NOMO-1 treated with dmso at 0.1 percent for 144 hours (cell line): ENCODE data around the gene C19orf81.

Experiments
- DNase-seq: peaks from one replicate; lab custom pipeline; 2025; ENCODE audit not compliant: unreplicated experiment; lab: John Stamatoyannopoulos, UW

The C19orf81 gene

DNA sequence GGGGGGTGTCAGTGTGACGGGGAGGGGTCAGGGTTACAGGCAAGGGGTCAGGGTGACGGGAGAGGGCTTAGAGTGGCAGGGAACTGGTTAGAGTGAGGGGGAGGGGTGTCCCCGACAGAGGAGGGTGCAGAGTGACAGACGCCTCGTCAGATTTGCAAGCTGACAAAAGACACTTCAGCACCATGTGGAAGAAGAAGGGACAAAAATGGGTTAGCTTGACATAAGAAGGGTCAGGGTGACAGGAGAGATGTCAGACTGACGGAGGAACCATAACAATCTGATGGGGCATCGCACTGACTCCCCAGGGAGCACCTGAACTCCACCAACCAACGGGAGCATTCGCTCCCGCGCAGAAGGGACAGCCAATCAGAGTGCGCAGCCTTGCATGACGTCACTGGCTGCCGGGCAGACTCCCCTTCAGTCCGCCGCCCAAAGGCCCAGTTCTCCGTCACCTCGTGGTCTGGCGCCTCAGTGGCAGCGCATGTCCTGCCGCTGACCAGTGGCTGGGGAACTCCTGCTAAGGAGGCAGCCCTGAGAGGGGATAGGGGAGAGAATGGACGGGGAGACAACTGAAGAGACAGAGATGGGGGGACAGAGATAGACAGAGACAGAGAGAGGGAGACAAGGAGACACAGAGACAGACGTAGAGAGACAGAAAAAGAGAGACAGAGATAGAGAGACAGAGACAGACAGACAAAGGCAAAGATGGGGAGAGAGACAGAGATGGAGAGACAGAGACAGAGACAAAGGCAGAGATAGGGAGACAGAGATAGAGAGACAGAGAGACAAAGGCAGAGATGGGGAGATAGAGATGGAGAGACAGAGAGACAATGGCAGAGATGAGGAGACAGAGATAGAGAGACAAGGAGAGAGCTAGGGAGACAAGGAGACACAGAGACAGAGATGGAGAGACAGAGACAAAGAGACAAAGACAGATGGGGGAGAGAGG, 30.2 kb downstream of the C19orf81 start:
- DNase-seq = peak; percentile 76

DNA sequence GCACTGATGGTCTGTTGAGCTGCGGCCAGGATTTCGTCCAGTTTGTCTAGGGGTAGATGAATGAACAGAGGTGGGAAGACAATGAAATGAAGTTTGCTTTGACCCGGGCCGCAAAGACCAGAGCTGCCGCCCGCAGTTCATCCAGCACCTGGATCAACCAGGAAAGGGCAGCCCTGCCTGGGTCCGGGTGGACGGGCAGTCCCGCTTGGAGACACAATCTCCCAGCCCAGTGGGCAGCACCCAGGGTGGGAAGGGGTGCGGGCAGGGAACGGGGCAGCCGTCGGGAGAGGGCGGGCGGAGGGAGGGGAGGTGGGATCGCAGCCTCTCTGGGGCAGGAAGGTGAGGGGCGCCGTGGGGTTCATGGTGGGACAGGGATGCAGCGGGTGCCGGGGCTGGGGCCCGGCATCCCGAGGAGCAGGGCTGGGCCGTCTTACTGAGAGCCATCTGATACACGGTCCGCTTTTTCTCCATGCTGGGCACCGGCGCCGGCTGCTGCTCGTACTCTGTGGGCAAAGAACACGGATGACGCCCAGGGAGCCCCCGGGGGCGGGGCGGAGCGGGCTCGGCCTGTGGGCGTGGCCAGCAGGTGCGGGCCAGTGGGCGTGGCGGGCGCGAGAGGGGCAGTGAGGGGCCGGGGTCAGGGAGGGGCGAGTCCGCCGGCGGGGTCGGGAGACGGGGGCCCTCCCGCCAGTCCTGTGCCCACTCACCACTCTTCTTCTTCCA, 37.2 kb downstream of the C19orf81 start:
- DNase-seq = no peak

DNA sequence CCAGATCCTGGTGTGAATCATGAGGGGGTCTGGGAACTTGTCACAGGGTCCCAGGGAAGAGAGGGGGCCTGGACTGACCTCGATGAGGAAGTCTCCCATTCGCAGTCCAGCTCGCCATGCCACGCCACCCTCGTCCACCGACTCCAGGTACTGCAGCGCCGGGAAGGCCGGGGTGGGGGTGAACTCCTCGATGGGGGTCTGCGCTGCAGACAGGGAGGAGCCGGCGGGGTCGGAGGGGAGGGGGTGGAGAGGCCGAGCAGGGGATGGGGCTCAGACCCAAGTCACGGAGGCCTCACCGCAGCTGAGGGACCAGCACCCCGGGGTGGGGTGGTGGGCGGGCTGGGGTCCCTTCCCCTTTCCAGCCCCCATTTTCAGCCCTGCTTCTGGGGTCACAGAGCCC, 39.5 kb downstream of the C19orf81 start:
- no peak for DNase-seq

DNA sequence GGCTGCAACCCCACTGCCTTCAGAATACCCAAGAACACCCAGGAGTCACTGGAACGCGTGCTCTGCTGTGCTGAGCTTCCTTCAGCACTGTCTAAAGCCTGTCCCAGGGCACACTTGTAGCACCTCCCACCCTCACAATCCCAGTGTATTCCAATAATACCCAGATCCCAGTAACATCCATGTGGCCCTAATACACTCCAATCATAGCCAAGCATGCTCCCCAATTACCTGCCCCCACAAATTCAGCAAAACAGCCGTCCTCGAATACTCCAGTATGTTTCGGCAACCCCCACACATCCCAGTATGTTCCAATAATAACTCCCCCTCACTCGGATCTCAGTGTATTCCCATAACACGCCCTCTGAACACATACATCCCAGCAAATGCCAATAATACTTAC, 41.2 kb downstream of the C19orf81 start:
- no peak for DNase-seq

DNA sequence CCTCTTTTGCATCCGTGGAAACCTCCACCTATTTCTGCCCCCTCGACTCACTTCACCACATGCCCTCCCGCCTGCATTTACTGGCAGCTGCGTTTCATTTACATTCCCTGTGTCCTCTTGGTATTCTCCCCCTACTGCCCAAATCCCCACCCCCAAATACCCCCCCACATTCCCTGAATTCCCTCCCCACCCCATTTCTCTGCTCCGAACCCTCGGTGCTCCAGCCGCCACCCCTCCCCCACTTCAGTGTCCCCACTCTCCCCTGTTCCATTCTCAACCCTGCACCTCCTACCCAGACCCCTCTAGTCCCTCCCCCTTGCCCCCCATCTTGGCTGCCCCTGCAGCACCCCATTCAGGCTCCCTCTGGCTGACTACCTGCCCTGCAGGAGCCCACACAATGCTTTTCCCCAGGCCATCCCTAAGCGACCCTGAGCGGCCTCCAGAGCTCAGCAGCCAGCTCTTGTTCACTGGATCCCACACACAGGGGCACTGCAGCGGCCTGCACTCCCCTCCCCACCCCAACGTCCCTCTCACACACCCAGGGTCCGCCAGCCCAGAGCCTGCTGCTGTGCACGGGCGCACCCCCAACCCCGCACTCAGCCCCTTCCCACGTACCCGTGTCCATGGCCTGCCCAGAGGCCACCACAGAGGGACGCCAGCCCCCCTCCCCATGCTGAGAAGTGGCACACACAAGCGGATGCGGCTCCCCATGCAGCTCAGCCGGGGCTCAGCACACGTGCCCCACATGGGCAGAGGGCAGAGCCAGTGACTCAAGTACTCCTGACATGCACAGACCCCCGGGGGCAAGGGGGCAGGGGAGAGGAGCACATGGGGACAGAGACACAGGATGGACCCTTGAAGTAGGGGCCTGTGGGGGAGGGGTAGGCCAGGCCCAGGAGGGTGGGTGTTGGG, 44.1 kb downstream of the C19orf81 start:
- DNase-seq = no peak

DNA sequence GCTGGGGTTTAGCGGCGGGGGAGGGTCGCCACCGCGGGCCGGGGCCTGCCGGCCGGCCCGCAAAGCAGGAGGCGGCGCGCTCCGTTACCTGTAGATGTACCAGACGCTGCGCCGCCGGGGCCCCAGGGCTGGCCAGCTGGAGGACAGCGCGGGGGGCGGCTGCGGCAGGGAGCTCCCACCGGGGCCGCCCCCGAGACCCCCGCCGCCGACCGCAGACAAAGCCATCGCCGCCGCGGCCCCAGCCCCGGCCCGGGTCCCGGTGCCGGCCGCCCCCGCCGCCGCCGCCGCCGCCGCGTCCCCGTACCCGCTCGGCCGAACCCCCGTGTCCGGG, 45.5 kb downstream of the C19orf81 start:
- no peak for DNase-seq

DNA sequence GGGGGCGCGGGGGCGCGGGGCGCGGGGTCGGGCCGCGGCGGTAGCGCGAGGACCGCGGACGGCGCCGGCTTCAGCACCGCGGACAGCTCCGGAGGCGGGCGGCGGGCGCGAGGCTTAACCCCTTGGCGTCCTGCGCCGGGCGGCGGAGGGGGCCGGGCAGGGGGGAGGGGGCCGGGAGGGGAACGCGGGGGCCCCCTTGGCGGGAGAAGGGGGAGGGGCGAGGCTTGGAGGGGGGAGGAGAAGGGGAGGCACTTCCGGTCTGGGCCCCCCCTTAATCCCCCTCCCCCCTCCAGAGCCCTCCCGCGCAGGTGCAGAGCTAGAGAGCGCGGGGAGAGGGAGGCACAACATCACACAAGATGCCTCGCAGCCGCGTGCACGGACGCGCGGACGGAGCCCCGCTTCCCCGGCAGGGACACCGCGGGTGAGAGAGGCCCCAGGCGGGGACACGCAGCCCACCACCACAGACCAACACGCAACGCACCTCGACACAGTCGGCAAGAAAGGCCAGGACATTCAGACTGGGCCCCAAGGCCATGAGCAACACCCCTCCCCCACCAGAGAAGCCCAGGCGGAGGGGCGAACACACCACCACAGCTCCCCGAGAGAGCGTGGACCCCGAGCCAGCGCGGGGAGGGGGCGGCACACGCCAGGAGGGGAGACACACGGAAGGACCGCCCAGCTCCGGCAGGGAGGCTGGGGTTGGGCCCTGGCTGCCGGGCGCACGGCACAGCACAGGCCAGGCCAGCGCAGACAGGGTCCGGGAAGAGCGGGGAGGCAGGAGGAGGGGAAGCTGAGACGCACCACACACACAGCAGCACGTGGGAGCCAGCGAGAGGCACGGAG, 46.2 kb downstream of the C19orf81 start:
- DNase-seq = no peak

DNA sequence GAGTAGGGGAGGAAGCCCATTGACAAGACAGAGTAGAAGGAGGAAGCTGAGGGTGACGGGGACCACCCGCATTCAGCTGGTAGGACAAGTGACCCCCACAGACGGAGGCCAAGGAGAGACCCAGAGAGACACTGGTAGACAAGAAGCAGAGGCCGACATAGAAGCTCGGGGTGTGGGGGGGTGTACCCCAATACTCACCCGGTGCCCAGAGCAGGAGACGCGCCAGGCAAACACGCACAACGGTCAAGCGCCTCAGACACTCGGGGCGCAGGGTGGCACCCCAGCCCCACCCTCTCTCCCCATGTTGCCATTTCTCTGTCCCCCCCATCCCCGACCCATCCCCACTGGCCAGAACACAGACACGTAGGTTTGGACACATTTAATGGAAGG, 46.8 kb downstream of the C19orf81 start:
- DNase-seq = no peak

DNA sequence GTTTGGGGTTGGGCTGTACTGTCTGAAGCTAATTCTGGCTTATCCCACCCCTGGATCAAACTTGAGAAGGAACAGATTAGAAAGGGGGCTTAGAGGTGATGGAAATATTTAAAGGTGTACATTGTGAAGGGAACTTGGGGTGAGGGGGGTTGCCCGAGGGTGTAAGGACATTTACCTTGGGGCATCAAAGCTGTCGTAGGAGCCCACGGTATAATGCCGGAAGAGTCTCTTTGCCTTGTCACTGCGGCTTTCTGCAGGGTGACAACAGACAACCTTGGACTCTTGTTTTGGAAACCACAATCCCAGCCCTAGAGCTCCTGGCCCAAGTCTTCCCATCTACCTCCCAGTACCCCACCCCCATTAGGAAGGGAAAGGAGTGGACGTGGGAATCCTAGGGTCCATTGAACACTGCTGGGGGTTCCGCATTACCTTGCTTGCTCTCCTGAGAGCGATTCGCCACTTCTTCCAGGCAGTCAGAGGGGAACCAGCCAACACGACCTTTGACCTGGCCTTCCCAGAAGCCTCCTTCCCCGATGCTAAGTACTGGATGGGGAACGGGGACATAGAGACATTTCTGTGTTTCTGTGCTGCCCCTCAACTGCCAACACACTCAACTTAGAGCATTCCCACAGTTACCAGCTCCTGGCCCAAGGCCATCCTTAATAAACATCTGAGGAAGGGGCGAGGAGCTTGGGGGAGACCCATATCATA, 48.3 kb downstream of the C19orf81 start:
- DNase-seq = no peak

DNA sequence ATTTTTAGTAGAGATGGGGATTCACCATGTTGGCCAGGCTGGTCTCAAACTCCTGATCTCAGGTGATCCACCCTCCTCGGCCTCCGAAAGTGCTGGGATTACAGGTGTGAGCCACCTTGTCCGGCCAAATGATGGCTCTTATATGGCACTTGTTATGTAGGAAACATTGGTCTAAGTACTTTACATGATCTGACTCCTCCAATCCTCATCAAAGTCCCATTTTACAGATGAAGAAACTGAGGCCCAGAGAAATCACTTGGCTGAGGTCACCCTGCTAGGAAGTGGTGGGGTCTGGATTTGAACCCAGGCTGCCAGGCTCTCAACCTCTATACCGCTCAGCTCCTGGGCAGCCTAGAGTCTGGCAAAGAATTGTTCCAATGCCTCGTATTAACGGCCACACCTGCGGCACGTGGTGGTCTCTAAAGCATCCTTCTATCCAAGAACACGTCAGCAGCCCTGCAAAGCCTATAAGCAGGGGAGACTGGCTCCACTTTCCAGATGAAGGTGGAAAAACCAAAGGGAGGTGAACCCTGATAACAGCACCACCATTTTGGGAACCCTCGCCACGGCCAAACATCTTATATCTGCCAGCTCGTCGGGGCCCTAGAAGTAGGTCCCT, 52.2 kb downstream of the C19orf81 start:
- no peak for DNase-seq

DNA sequence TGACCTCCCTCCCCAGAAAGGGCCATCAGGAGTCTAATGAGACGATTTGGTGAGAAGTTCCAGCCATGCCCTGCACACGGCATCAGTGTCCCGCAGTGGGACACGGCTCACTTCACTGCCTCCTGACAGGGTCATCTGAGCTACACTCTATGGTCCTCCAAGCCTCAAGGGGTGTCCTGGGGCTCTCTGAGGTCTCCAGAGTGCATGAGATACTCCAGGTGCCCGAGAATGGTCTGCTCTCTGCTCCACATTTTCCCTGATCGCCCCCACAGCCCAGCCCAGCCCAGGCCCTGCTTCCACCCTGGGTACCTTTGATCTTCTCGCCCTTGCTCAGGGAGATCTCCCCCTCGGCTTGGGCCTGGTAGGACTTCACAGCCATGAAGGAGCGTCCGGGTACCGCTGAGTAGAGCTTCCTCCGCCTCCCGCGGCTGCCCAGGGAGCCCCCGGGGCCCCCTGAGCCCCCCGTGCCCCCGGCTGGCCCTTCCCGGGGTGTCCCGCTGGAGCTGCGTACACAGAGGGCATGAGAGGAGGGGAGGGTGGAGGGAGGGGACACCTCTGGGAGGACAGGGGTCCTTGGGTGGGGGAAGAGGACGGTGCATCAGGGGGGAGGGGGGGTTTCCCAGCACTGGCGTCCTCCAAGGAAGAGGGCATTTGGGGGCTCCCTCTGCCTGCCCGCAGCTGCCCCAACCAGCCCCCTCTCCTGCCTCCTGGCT, 53.1 kb downstream of the C19orf81 start:
- no peak for DNase-seq

DNA sequence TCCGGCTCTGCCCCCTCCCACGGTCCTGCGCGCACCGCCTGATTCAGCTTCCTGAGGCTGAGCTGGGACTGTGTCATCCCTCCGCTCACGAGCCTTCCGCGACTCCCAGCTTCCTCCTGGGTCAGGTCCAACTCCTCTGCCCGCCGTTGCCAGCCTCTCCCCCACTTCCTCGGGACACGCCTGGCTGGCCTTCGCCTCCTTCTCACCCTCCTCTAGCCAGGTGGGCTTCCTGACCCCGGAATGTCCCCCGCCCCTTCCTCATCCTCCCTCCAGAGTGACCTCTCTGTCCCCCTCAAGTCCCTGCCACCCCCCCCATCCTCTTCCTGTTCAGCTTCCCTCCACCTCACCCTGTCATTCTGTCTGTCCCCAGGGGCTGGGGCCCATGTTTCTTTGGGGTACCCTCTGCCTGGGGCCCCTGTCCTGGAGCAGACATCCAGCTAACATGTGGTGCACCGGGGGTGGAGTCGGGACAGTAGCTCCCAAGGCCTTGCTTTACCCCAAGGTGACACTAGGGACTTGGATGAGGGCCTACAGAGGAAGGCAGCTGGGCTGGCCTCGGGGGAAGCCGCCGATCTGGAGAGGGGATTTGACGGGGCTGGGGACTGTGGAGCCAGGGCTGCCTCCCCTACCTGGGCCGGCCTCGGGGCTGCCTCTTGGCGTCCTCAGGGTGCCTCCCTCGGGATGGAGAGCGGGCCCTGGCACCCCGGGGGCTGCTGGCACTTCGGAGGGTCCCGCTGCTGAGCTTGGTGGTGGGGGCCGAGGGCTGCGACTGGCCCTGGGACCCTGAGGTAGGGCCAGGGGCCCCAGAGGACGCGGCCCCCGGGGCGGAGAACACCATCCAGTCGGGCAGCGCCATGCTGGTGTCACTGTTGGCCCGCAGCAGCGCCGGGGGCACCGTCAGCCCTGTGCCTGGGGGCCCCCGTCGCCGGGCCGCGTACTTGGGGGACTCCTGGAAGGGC, 53.9 kb downstream of the C19orf81 start:
- DNase-seq = no peak

DNA sequence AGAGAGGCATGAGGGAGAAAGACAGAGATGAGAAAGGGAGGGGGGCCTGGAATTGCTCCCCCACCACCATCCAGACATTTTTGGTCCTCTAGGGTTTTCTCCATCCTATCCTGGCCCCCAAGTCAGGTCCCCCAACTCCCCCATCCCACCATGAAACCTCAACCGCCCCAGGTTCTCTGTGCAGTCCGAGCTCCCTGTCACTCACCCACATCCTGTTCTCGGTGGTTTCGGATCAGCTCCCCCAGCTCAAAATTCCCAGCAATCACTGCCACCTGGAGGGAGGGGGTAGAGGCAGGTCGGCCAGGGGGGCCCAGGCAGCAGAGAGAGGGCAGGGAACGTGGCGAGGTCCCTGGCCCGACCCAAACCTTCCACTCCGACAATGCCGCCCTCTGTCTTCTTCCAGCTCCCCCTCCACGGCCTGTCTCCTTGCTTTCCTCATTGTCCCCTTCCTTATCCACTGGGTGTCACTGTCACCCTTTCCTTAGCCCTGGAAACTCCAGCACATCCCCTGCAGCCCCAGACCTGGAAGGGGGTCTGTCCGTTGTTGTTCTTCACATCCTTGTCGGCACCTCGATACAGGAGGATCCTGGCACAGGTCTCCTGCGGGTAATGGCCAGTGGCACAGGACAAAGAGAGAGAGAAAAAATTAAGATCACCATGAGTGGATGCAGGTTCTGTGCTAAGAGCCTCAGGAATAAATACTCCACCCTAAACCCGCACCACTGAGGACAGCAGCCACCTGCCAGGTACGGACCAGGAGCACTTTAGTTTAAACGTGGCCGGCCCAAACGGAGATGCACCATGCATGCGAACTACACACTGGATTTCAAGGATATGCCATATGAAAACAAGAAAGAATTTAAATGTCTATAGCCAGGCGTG, 54.9 kb downstream of the C19orf81 start:
- no peak for DNase-seq

DNA sequence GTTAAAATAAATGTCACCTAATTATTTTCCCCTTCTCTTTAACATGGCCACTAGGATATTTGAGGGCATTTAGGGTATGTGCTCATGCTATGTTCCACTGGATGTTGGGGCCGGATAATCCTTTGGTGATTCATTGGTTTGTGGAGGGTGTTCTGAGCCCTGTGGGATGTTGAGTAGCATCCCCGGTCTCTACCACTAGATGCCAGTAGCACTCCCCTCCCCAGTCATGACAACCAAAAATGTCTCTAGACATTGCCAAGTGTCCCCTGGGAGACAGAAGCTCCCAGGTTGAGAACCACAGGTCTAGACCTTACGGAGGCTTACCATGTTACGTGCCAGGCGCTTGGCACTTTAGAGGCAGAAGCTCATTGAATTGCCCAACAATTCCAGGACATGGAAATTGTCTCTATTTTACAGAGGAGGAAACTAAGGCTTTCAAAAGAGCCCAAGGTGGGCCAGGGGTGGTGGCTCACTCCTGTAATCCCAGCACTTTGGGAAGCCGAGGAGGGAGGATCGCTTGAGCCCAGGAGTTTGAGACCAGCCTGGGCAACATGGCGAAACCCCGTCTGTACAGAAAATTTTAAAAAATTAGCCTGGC, 56.3 kb downstream of the C19orf81 start:
- DNase-seq = peak; percentile 64

DNA sequence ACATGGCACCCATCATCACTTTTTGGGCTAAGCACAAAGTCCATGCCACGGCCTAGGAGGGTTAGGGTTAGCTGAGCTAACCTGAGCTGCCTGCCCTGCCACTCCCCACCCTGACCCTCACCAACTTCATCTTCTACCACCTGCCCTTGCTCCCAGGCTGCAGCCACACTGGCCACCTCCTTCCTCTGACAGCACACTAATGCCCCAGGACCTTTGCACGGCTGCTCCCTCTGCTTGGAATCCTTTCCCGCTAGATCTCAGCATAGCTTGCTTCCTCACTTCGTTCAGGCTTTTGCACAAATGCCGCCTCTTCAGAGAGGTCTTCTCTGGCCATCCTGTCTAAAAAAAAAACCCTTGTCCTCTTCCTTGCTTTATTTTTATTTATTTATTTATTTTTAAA, 57.1 kb downstream of the C19orf81 start:
- no peak for DNase-seq

DNA sequence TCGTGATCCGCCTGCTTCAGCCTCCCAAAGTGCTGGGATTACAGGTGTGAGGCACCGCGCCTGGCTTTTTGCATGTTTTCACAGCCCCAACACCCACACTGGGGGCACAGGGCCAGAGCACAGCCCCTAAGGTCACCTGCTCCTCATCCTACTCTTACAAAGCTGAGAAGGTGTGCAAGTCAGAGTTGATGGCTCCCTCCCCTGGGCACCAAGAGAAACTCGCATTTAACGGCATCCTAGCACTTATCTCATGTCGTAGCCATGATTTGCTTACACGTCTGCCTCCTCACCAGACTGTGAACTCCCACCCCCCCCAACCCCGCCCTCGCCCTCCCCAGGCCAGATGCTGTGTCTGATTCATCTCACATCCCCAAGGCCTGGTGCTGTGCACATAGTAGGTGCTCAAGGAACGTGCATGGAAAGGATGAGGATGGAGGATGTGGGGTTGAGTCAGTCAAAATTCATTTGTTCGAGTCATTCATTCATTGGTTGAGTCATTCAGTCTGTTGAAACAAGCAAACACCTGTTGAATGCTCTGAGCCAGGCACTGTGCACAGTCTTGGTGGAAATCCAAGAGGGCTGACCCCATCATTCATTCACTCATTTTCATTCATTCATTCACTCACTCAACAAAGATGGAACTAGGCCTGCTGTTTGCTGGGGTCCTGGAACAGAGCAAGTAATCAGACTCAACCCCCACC, 59.1 kb downstream of the C19orf81 start:
- no peak for DNase-seq
